DMS 273 (cell line): ENCODE measurements around the gene MAP1S.

Source experiments
- DNase-seq: peaks from one replicate; lab custom pipeline; 2025; ENCODE audit not compliant: unreplicated experiment; lab: John Stamatoyannopoulos, UW

The MAP1S gene

DNA sequence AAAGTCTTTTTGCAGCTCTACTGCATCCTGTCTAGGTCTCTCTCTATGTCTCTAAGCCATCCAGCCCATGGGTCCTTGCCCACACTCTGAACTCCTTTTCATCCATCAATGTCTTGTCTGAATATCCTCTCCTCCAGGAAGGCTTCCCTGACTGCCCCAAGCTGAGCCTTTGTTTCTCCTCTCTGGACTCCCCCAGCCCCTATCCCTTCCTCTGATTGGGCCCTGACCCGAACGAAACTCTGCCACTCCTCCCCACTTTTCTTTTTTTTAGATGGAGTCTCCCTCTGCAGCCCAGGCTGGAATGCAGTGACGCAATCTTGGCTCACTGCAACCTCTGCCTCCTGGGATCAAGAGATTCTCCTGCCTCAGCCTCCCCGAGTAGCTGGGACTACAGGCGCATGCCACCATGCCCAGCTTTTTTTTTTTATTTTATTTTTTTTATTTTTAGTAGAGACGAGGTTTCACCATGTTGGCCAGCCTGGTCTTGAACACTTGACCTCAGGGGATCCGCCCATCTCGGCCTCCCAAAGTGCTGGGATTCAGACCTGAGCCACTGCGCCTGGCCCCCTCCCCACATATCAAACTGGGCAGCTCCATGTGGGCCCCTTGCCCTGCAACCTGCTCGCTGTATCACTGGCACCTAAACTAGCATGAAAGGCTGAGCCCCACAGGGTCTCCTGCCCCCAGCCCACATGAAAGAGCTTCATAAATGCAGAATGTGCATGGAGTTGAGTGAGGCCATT, 30.3 kb upstream of the MAP1S start:
- DNase-seq = no peak

DNA sequence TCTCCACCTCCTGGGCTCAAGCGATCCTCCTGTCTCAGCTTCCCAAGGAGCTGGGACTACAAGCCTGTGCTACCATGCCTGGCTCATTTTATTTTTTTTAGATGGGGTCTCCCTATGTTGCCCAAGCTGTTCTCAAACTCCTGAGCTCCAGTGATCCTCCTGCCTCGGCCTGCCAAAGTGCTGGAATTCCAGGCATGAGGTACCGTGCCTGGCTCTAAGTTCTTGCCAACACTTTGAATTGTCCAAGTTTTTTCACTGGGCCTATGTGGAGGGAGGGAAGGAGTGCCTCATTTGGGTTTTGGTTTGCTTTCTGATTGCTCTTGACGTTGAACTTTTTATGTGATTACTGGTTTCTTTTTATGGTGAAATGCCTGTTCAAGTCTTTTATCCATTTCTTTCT, 26.7 kb upstream of the MAP1S start:
- DNase-seq = no peak

DNA sequence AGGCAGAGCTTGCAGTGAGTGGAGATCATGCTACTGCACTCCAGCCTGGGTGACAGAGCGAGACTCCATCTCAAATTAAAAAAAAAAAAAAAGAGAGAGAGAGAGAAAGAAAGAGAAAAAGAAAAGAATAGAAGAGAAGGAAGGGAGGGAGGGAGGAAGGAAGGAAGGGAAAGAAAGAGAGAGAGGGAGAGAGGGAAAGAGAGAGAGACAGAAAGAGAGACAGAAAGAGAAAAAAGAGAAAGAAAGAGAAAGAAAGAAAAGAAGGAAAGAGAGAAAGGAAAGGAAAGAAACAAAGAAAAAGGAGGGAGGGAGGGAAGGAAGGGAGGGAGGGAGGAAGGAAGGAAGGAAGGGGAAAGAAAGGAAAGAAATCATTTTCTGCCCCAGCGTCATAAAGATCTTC, 24.1 kb upstream of the MAP1S start:
- DNase-seq = no peak

DNA sequence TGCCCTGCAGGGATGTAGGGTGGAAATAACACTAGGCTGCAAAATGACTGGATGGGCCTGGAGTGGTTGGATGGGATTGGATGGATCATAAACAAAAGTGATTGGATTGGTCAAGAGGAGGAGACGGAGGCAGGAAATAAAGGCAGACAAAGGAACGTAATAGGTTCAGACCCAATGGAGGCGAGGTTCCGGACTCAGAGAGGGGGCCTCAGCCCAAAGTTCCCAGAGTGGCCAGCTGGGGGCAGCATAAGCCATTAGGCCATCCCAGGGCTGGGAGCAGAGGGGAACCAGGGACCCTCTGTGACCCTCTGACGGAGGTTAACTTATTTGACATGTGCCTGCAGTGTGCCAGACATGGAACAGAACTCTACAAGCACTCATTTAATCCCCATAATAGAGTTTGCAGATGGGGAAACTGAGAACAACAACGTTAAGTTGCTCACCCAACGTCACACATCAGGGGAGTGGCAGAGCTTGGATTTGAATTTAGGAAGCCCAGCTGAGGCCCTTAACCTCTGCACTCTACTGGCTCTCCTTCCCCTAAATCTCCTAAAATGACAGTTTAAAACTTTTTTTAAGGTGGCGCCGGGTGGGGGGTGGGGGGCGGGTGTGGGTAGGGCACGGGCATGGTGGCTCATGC, 15.3 kb upstream of the MAP1S start:
- DNase-seq = peak; percentile 71

DNA sequence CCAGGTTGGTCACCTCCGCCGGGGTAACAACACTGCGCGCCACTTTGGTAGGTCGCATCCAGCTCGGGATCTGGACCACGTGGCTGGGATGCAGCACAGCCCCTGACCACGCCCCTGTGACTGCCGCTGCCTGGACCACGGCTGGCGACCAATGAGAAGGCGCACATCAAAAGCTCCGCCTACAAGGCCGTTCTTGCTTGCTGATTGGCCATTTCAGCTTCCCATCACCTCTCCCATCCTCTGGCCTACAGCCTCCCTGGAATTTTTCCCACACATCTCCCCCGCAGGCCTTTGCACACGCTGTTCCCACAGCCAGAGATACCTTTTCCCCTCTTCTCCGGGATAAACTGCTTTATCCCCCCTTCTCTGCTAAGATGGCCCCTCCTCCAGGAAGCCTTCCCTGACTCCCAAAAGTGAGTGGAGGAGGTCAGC, 12.5 kb upstream of the MAP1S start:
- no peak for DNase-seq

DNA sequence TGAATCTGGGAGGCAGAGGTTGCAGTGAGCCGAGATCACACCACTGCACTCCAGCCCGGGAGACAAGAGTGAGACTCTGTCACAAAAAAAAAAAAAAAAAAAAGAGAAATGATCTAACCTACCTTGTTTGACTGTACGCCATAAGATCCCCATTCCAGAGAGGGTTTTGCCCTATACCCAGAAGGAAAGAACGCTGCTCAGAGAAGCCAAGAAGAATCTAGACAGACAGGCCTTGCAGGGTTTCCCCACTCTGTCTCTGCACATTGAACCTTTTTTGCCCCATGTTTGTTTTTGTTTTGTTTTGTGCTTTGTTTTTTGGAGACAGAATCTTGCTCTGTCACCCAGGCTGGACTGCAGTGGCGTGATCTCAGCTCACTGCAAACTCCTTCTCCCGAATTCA, 7.4 kb upstream of the MAP1S start:
- DNase-seq = no peak

DNA sequence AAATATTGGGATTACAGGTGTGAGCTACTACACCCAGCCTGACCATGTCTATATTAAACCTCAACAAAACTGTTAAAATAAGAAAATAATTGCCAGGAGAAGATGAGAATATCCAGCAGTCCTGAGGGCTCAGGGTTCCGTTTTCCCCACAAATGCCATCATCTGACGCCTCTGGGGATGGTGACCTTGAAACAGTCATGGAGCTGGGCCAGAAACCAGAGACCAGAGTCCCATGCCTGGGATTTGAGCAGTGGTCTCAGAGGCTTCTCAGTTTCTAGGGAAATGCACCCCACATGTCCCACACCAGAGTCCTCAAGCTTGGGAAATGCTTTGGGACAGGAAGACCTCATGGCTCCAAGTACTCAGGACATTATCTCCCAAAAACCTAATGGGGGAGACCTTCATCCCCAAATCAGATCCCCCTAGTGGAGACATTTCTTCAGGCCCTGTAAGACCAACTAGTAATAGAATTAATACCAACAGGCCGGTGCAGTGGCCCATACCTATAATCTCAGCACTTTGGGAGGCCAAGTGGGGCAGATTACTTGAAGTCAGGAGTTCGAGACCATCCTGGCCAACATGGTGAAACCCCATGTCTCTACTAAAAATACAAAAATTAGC, 2.9 kb upstream of the MAP1S start:
- peak; percentile 38 for DNase-seq

DNA sequence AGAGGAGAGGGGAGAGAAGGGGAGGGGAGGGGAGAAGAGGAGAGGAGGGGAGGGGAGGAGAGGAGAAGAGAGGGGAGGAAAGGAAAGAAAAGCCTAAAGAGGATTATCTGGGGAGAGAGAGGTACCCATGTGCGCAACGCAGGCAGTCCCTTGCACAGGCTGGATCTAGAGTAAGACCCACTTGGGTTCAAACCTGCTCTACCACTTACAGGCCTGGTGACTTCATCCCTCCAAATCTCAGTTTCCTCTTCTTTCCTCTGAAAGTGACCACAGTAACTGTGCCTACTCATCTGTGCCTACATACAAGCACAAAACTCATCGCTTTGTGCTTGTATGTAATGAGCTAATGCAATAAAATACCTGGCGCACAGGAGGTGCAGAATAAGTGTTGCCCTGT, 732 bp upstream of the MAP1S start:
- no peak for DNase-seq

DNA sequence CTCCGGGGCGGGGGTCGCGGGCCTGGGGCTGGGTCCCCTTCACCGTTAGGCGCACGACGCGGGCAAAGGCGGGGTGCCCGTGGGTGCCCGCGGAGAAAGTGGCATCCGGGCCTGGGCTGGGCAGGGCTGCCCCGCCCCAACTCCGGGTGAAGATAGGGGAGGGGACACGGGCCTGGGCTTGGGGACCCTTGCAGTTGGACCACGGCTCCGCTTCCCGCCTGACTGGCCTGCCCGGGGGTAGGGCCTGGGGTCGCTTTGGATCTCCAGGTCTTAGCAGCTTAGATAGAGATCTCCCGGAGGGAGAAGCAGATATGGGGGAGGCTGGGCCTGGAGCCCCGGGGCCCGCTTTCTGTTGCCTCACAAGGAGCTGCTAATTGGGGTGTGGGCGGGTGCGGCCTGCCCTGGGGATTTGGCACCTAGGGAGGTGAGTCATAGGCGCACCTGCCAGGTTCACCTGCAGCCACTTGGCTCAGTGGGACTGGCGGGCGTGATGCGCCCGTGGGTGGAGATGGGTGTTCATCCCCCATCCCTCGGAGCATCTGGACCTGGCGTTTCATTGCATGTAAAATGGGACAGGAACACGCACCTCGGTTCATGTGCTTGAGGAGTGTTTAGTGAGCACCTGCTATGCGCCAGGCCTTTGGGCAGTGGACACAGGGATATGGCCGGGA, 585 bp downstream of the MAP1S start:
- DNase-seq = peak; percentile 42

DNA sequence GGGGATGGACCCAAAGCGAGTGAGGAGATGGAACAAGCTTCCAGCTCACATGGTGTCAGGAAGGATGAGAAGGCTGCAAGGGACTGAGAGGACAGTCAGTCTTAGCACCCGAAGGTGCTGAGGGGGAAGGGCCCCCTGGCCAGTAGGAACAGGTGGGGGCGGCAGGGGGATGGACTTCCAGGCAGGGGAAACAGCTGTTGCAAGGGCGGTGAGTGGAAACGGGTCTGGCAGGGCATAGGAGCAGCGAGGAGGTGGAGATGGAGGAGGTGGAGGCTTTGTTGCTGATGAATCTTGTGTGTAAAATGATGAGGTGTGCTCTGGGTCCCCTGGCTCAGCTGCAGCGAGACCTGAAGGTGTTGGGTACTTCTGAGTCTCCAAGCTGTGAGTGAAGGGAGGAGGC, 1.2 kb downstream of the MAP1S start:
- DNase-seq = peak; percentile 52

DNA sequence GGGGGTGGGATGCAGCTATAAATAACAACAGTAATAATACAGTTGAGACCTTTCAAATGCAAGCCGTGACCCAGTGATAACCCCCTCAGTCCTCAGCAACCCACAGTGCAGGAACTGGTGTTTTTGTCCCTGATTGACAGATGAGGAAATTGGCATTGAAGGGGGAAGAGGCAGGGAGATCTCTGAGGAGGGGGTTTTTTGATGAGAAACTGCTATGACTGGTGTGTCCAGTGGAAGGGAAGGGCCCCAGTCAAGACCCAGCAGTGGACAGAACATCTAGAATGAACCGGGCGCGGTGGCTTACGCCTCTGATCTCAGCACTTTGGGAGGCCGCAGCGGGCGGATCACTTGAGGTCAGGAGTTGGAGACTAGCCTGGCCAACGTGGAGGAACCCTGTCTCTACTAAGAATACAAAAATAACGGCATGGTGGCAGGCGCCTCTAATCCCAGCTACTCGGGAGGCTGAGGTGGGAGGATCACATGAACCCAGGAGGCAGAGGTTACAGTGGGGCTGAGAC, 1.9 kb downstream of the MAP1S start:
- DNase-seq = no peak

DNA sequence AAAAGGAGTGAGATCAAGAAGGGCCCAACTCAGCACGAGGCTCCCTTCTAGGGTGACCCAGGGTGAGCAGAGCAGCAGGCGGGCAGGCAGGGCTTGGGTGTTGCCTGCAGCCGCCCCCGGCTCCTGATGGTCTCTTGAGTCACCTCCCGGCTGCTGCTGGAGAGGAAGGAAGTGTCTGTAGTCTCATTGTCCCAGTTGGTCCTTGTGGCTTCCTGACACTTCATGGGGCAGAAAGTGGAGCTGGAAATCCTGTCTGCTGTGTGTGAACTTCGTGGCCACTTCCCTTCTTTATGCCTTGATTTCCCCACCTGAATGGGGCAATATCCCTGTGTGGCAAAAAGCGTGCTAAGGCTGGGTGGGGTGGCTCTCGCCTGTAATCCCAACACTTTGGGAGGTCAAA, 2.5 kb downstream of the MAP1S start:
- no peak for DNase-seq

DNA sequence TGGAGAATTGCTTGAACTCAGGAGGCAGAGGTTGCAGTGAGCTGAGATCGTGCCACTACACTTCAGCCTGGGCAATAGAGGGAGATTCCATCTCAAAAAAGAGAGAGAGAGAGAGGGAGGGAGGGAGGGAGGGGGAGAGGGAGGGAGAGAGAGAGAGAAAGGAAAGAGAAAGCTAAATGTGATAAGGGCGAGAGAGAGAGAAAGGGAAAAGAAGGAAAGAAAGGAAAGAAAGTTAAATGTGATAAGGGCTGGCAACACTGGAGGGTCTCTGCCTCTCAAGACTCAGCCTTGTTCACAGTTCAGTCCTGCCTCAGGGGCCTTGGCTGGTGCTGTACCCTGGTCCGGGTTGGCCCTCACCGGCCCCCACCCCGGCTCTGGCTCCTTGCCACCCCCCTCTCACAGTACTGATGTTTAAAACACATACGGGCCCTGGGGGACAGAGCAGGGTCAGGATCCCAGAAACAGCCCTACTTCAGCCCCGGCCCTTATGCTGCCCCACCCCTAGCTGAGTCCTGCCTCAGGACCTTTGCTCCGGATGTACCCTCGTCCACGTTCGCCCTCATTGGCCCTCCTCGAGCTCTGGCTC, 3.5 kb downstream of the MAP1S start:
- DNase-seq = no peak

DNA sequence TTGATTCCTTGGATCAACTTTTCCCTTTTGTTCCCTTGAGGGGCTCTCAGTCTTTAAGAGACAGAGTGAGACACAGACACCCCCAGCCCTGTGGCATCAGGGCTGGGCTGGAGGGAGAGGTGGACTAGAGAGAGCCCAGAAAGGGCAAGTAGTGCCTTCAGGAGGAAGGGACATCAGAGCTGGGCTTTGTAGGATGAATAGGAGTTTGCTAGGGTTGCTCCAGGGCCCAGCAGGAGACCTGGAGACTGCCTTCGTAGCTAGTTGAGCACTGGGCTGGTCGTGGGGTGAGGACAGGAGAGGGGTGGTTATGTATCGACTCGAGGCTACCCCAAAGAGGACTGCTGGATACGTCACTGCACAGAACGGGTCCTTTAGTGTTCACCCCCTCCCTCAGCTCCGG, 5.4 kb downstream of the MAP1S start:
- DNase-seq = no peak

DNA sequence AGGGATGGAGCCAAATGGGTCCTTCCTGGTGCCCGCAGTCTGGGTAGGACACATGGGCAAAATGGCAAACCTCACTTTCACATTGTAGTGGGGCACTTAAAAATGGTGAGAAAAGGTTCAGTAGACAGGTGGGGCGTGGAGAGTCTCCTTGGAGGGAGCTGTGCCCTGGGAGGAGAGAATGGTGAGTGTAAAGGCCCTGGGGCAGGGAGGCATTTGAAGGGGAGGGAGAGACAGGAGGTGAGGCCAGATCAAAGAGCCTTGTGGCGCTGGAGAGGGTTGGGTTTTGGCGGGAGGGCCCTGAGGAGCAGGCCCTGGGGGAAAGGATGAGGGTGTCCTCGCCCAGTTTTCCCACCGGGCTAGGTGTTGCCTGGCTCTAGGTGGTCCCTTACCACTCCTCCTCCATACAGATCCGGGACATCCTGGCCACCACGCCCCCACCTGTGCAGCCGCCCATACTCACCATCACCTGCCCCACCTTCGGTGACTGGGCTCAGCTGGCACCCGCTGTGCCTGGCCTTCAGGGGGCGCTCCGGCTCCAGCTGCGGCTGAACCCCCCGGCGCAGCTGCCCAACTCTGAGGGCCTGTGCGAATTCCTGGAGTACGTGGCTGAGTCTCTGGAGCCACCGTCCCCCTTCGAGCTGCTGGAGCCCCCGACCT, 6.3 kb downstream of the MAP1S start:
- no peak for DNase-seq

DNA sequence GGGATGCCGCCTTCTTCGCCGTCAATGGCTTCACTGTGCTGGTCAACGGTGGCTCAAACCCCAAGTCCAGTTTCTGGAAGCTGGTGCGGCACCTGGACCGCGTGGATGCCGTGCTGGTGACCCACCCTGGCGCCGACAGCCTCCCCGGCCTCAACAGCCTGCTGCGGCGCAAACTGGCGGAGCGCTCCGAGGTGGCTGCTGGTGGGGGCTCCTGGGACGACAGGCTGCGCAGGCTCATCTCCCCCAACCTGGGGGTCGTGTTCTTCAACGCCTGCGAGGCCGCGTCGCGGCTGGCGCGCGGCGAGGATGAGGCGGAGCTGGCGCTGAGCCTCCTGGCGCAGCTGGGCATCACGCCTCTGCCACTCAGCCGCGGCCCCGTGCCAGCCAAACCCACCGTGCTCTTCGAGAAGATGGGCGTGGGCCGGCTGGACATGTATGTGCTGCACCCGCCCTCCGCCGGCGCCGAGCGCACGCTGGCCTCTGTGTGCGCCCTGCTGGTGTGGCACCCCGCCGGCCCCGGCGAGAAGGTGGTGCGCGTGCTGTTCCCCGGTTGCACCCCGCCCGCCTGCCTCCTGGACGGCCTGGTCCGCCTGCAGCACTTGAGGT, 7.0 kb downstream of the MAP1S start:
- DNase-seq = no peak

DNA sequence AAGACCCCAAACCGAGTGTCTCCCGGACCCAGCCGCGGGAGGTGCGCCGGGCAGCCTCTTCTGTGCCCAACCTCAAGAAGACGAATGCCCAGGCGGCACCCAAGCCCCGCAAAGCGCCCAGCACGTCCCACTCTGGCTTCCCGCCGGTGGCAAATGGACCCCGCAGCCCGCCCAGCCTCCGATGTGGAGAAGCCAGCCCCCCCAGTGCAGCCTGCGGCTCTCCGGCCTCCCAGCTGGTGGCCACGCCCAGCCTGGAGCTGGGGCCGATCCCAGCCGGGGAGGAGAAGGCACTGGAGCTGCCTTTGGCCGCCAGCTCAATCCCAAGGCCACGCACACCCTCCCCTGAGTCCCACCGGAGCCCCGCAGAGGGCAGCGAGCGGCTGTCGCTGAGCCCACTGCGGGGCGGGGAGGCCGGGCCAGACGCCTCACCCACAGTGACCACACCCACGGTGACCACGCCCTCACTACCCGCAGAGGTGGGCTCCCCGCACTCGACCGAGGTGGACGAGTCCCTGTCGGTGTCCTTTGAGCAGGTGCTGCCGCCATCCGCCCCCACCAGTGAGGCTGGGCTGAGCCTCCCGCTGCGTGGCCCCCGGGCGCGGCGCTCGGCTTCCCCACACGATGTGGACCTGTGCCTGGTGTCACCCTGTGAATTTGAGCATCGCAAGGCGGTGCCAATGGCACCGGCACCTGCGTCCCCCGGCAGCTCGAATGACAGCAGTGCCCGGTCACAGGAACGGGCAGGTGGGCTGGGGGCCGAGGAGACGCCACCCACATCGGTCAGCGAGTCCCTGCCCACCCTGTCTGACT, 7.9 kb downstream of the MAP1S start:
- DNase-seq = no peak

DNA sequence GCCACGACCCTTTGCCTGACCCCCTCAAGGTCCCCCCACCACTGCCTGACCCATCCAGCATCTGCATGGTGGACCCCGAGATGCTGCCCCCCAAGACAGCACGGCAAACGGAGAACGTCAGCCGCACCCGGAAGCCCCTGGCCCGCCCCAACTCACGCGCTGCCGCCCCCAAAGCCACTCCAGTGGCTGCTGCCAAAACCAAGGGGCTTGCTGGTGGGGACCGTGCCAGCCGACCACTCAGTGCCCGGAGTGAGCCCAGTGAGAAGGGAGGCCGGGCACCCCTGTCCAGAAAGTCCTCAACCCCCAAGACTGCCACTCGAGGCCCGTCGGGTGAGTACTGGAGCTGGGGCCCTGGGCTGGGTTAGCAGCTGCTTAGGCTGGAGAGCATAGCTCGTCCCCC, 8.6 kb downstream of the MAP1S start:
- no peak for DNase-seq

DNA sequence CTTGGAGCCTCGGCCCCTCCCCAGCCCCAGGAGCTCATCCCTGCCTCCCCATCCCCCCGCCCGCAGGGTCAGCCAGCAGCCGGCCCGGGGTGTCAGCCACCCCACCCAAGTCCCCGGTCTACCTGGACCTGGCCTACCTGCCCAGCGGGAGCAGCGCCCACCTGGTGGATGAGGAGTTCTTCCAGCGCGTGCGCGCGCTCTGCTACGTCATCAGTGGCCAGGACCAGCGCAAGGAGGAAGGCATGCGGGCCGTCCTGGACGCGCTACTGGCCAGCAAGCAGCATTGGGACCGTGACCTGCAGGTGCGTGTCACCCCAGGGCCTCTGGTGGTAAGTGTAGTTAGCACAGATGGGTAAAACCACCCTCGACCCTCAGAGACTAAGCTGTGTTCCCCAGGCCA, 13.8 kb downstream of the MAP1S start:
- DNase-seq = no peak

DNA sequence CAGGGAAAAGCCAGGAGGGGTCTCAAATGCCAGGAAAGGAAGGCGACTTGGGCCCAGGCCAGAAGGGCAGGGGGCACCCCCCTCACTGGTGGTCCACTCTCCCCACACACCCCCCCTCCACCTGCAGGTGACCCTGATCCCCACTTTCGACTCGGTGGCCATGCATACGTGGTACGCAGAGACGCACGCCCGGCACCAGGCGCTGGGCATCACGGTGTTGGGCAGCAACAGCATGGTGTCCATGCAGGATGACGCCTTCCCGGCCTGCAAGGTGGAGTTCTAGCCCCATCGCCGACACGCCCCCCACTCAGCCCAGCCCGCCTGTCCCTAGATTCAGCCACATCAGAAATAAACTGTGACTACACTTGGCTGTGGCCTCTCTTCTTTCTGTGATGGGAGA, 14.9 kb downstream of the MAP1S start:
- no peak for DNase-seq
